CD4-positive, alpha-beta T cell (primary cell): ENCODE results near the gene CCDC15. TPM values are rescaled to one million over a fixed set of nuclear protein-coding genes. Genes with fewer than 3 reads are reported as not detected.

Experiments used
- ATAC-seq: fragments of 200-7000 bp; cut with Tn5 transposase; one replicate; pipeline ENCODE4 v1.10.0; 2022; ENCODE audit warnings: mild to moderate bottlenecking; ENCODE audit not compliant: poor library complexity
- CTCF ChIA-PET: fragments of 350-600 bp; sonication (Branson Sonifier 250); formaldehyde crosslinking; loops from one replicate; lab custom pipeline; 2021; ENCODE audit warnings: antibody characterized with exemption, inconsistent platforms; lab: Charles Lee
- POLR2A ChIA-PET: fragments of 350-600 bp; sonication (Branson Sonifier 250); formaldehyde crosslinking; loops from one replicate; lab custom pipeline; 2021; ENCODE audit warnings: antibody characterized with exemption, inconsistent platforms; lab: Charles Lee
- DNase-seq, 14 experiments: peaks; one replicate each; pipeline ENCODE4 v3.0.0-alpha.2; 2013 to 2020; ENCODE audit warnings: mixed read lengths in 2 of 14
- H3K27ac ChIP-seq, 2 donors: one replicate each; pipeline versions ENCODE4 v1.5.1 to v1.7.0; 2013; ENCODE audit warnings: low read length in 2 of 2, low read depth in 1 of 2, mild to moderate bottlenecking in 1 of 2
- H3K27me3 ChIP-seq, 2 experiments: 1 replicate in 1 of 2; 2 replicates in 1 of 2; pipeline versions ENCODE4 v1.6.1 to v1.7.0; 2013; ENCODE audit warnings: low read length in 2 of 2, control low read depth in 1 of 2, mild to moderate bottlenecking in 1 of 2, moderate library complexity in 1 of 2; ENCODE audit not compliant: insufficient read depth in 2 of 2, control insufficient read depth in 1 of 2
- H3K36me3 ChIP-seq: one replicate; pipeline ENCODE4 v1.6.1; 2013; ENCODE audit warnings: low read length, control low read depth; ENCODE audit not compliant: insufficient read depth
- H3K4me1 ChIP-seq: one replicate; pipeline ENCODE4 v1.6.1; 2013; ENCODE audit warnings: low read length, control low read depth; ENCODE audit not compliant: insufficient read depth
- H3K4me3 ChIP-seq: one replicate; pipeline ENCODE4 v1.5.1; 2013; ENCODE audit warnings: mild to moderate bottlenecking, low read length, moderate library complexity
- H3K9me3 ChIP-seq, 2 experiments: 1 replicate in 1 of 2; 2 replicates in 1 of 2; pipeline versions ENCODE4 v1.6.1 to v1.7.0; 2013; ENCODE audit warnings: low read length in 2 of 2, mild to moderate bottlenecking in 2 of 2, control low read depth in 1 of 2, moderate library complexity in 1 of 2; ENCODE audit not compliant: control insufficient read depth in 1 of 2, insufficient read depth in 1 of 2
- H3K27ac Mint-ChIP-seq: one replicate; pipeline ENCODE4 v1.8.0; 2020; ENCODE audit warnings: mixed read lengths
- H3K27me3 Mint-ChIP-seq: one replicate; pipeline ENCODE4 v1.8.0; 2021; ENCODE audit warnings: mixed read lengths
- H3K36me3 Mint-ChIP-seq: one replicate; pipeline ENCODE4 v1.8.0; 2021; ENCODE audit warnings: low read depth, mixed read lengths
- H3K4me1 Mint-ChIP-seq: one replicate; pipeline ENCODE4 v1.8.0; 2021; ENCODE audit warnings: low read depth, mixed read lengths
- H3K4me3 Mint-ChIP-seq: one replicate; pipeline ENCODE4 v1.8.0; 2020; ENCODE audit warnings: mild to moderate bottlenecking, mixed read lengths
- H3K9me3 Mint-ChIP-seq: one replicate; pipeline ENCODE4 v1.8.0; 2020; ENCODE audit warnings: mixed read lengths
- intact Hi-C, 2 experiments: fragments of 100-400 bp; cut with DNase I in 1 of 2; cut with micrococcal nuclease in 1 of 2; formaldehyde crosslinking; loops; one replicate each; pipeline versions ENCODE4 v1.15.1 to v1.9.0; 2023 to 2025; cut with DNase I, micrococcal nuclease
- total RNA-seq, 174 experiments: library from RNA in 2 of 174; stranded (reverse) in 2 of 174; gene quantifications; one replicate each; pipeline ENCODE4 v1.2.3 and lab custom pipeline; 2021 to 2026
- TF ChIP-seq, protein P1 (sequence below): fragments of 200-600 bp; IDR thresholded peaks from one replicate; pipeline ENCODE4 v1.8.0; 2022; ENCODE audit warnings: antibody characterized with exemption, mild to moderate bottlenecking

The CCDC15 gene
- total RNA-seq, 2 experiments from 2014 or later: 0.89 to 1.1 TPM

GRCh38 chr11:124983674-124984511, 29.9 kb downstream of the CCDC15 start:
- peaks cover 12% of the 10 kb centered on the region for H3K9me3 Mint-ChIP-seq
- no peaks in the 10 kb centered on the region for H3K27me3 Mint-ChIP-seq
- no peaks in the 10 kb centered on the region for H3K4me1 ChIP-seq
- H3K27ac Mint-ChIP-seq: no peak overlapping the region
- intact Hi-C loops: no loop called here
- POLR2A ChIA-PET: no interaction called here
- no peak overlapping the region for H3K4me3 Mint-ChIP-seq
- TF ChIP-seq, protein P1, sequence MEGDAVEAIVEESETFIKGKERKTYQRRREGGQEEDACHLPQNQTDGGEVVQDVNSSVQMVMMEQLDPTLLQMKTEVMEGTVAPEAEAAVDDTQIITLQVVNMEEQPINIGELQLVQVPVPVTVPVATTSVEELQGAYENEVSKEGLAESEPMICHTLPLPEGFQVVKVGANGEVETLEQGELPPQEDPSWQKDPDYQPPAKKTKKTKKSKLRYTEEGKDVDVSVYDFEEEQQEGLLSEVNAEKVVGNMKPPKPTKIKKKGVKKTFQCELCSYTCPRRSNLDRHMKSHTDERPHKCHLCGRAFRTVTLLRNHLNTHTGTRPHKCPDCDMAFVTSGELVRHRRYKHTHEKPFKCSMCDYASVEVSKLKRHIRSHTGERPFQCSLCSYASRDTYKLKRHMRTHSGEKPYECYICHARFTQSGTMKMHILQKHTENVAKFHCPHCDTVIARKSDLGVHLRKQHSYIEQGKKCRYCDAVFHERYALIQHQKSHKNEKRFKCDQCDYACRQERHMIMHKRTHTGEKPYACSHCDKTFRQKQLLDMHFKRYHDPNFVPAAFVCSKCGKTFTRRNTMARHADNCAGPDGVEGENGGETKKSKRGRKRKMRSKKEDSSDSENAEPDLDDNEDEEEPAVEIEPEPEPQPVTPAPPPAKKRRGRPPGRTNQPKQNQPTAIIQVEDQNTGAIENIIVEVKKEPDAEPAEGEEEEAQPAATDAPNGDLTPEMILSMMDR: no peak
- DNase-seq (no peak), ATAC-seq (no peak)
- no peaks in the 10 kb centered on the region for H3K4me1 Mint-ChIP-seq
- no peak overlapping the region for H3K4me3 ChIP-seq
- H3K36me3 ChIP-seq: no peaks in the 10 kb centered on the region
- H3K36me3 Mint-ChIP-seq: peaks cover 93% of the 10 kb centered on the region
- CTCF ChIA-PET: no interaction called here
- H3K27me3 ChIP-seq: no peaks in the 10 kb centered on the region
- no peak overlapping the region for H3K27ac ChIP-seq
- peaks cover 4 to 15% of the 10 kb centered on the region in 2 experiments for H3K9me3 ChIP-seq

- TF ChIP-seq, protein P1: no peak
- POLR2A ChIA-PET: no interaction called here
- Mint-ChIP-seq H3K4me3 (no peak overlapping the region), H3K27me3 (no peaks in the 10 kb centered on the region), H3K4me1 (no peaks in the 10 kb centered on the region), H3K36me3 (peaks cover 92% of the 10 kb centered on the region), H3K9me3 (peaks cover 11% of the 10 kb centered on the region), H3K27ac (no peak overlapping the region)
- Histone ChIP-seq H3K4me1 (no peaks in the 10 kb centered on the region), H3K27me3 (no peaks in the 10 kb centered on the region), H3K27ac (no peak overlapping the region), H3K4me3 (no peak overlapping the region), H3K9me3 (peaks cover 4 to 15% of the 10 kb centered on the region in 2 experiments), H3K36me3 (no peaks in the 10 kb centered on the region)
- CTCF ChIA-PET: no interaction called here
- intact Hi-C loops: no loop called here
- DNase-seq (no peak), ATAC-seq (no peak)
Observed at GRCh38 chr11:124984512-124984854, 30.5 kb downstream of the CCDC15 start.

GRCh38 chr11:124987096-124987495, 33.1 kb downstream of the CCDC15 start:
- H3K4me1 Mint-ChIP-seq: no peaks in the 10 kb centered on the region
- peaks cover 4% of the 10 kb centered on the region for H3K9me3 Mint-ChIP-seq
- peaks cover 76% of the 10 kb centered on the region for H3K36me3 Mint-ChIP-seq
- ChIA-PET CTCF (no interaction called here), POLR2A (no interaction called here)
- Histone ChIP-seq H3K4me3 (no peak overlapping the region), H3K36me3 (no peaks in the 10 kb centered on the region), H3K27me3 (no peaks in the 10 kb centered on the region), H3K27ac (no peak overlapping the region), H3K4me1 (no peaks in the 10 kb centered on the region), H3K9me3 (peaks cover under 1 to 8% of the 10 kb centered on the region in 2 experiments)
- ATAC-seq (no peak), DNase-seq (no peak)
- no peak overlapping the region for H3K27ac Mint-ChIP-seq
- intact Hi-C loops: no loop called here
- H3K27me3 Mint-ChIP-seq: no peaks in the 10 kb centered on the region
- TF ChIP-seq, protein P1: no peak
- no peak overlapping the region for H3K4me3 Mint-ChIP-seq
